HEK293 (cell line): ENCODE data around the gene PPP1R9B.

Experiments used
- CTCF ChIA-PET: fragments of 350-600 bp; formaldehyde crosslinking; extraction: SDS; loops from one replicate; lab custom pipeline; 2021; ENCODE audit warnings: antibody characterized with exemption; lab: Yijun Ruan, JAX
- POLR2A ChIA-PET: fragments of 300-600 bp; formaldehyde crosslinking; extraction: SDS; loops from one replicate; lab custom pipeline; 2020; ENCODE audit warnings: antibody characterized with exemption, inconsistent platforms; lab: Yijun Ruan, JAX
- H3K27ac ChIP-seq: fragments of 200-500 bp; sonication (Bioruptor generic); 2 replicates; pipeline ENCODE4 v1.5.1; 2014; ENCODE audit warnings: low read depth, low read length, control low read depth, inconsistent platforms; ENCODE audit errors: extremely low read depth
- H3K36me3 ChIP-seq, 2 experiments: fragments of 200-500 bp in 1 of 2; sonication (Bioruptor generic) in 1 of 2; 1 replicate in 1 of 2; 2 replicates in 1 of 2; pipeline ENCODE4 v1.5.1; 2014 to 2017; ENCODE audit warnings: inconsistent platforms in 2 of 2, low read length in 2 of 2; ENCODE audit not compliant: control insufficient read depth in 2 of 2, insufficient read depth in 1 of 2
- H3K4me1 ChIP-seq: fragments of 200-500 bp; sonication (Bioruptor generic); 2 replicates; pipeline ENCODE4 v1.5.1; 2014; ENCODE audit warnings: mild to moderate bottlenecking, low read length, inconsistent platforms; ENCODE audit not compliant: control insufficient read depth, insufficient read depth
- H3K4me3 ChIP-seq: 2 replicates; pipeline ENCODE4 v1.5.1; 2011; ENCODE audit warnings: low read depth, mild to moderate bottlenecking, control low read depth, low read length, moderate library complexity
- H3K9me3 ChIP-seq: fragments of 200-500 bp; sonication (Bioruptor generic); 2 replicates; pipeline ENCODE4 v1.5.1; 2014; ENCODE audit warnings: low read depth, low read length, inconsistent platforms; ENCODE audit not compliant: control insufficient read depth, insufficient read depth
- KLF1 ChIP-seq: fragments of 450-650 bp; formaldehyde crosslinking; IDR thresholded peaks from 2 replicates; pipeline ENCODE4 v1.5.1; 2016; ENCODE audit warnings: missing biosample characterization, missing genetic modification characterization
- KLF8 ChIP-seq: fragments of 450-650 bp; formaldehyde crosslinking; IDR thresholded peaks from 2 replicates; pipeline ENCODE4 v1.5.1; 2016; ENCODE audit warnings: missing biosample characterization, missing genetic modification characterization
- KLF9 ChIP-seq: fragments of 450-650 bp; formaldehyde crosslinking; IDR thresholded peaks from 2 replicates; pipeline ENCODE4 v1.5.1; 2016; ENCODE audit warnings: missing biosample characterization, missing genetic modification characterization, low read depth
- MYNN ChIP-seq: fragments of 450-650 bp; formaldehyde crosslinking; IDR thresholded peaks from 2 replicates; pipeline ENCODE4 v1.5.1; 2016; ENCODE audit warnings: missing biosample characterization, missing genetic modification characterization, borderline replicate concordance
- YY2 ChIP-seq: fragments of 450-650 bp; formaldehyde crosslinking; IDR thresholded peaks from 2 replicates; pipeline ENCODE4 v1.5.1; 2016; ENCODE audit warnings: missing biosample characterization, missing genetic modification characterization
- ZNF132 ChIP-seq: fragments of 450-650 bp; formaldehyde crosslinking; IDR thresholded peaks from 2 replicates; pipeline ENCODE4 v1.5.1; 2017; ENCODE audit warnings: missing biosample characterization, missing genetic modification characterization, borderline replicate concordance
- ZNF202 ChIP-seq: fragments of 450-650 bp; formaldehyde crosslinking; IDR thresholded peaks from 2 replicates; pipeline ENCODE4 v1.5.1; 2016; ENCODE audit warnings: missing biosample characterization, missing genetic modification characterization, borderline replicate concordance
- ZNF341 ChIP-seq: fragments of 450-650 bp; formaldehyde crosslinking; IDR thresholded peaks from 2 replicates; pipeline ENCODE4; 2016; ENCODE audit warnings: low read depth, missing biosample characterization, missing genetic modification characterization
- ZNF37A ChIP-seq: fragments of 450-650 bp; IDR thresholded peaks from 2 replicates; pipeline ENCODE4 v1.5.1; 2018; ENCODE audit warnings: missing biosample characterization, missing genetic modification characterization
- ZNF416 ChIP-seq: fragments of 450-650 bp; formaldehyde crosslinking; IDR thresholded peaks from 2 replicates; pipeline ENCODE4 v1.5.1; 2016; ENCODE audit warnings: missing biosample characterization, missing genetic modification characterization
- ZNF473 ChIP-seq: fragments of 450-650 bp; formaldehyde crosslinking; IDR thresholded peaks from 2 replicates; pipeline ENCODE4 v1.5.1; 2017; ENCODE audit warnings: missing biosample characterization, missing genetic modification characterization
- ZNF701 ChIP-seq: fragments of 450-650 bp; formaldehyde crosslinking; IDR thresholded peaks from 2 replicates; pipeline ENCODE4 v1.5.1; 2016; ENCODE audit warnings: missing biosample characterization, missing genetic modification characterization
- ZNF830 ChIP-seq: fragments of 450-650 bp; IDR thresholded peaks from 2 replicates; pipeline ENCODE4 v1.5.0; 2018; ENCODE audit warnings: missing biosample characterization, missing genetic modification characterization, low read depth, mild to moderate bottlenecking, moderate library complexity
- ZSCAN23 ChIP-seq: fragments of 450-650 bp; formaldehyde crosslinking; IDR thresholded peaks from 2 replicates; pipeline ENCODE4 v1.5.1; 2016; ENCODE audit warnings: missing biosample characterization, missing genetic modification characterization
- TF ChIP-seq, protein P1 (sequence below): fragments of 450-650 bp; formaldehyde crosslinking; IDR thresholded peaks from 2 replicates; pipeline ENCODE4 v1.5.1; 2016; ENCODE audit warnings: missing biosample characterization, missing genetic modification characterization
- TF ChIP-seq, protein P2 (sequence below): fragments of 450-650 bp; formaldehyde crosslinking; IDR thresholded peaks from 2 replicates; pipeline ENCODE4 v1.5.1; 2017; ENCODE audit warnings: missing biosample characterization, missing genetic modification characterization
- TF ChIP-seq, protein P3 (sequence below): fragments of 450-650 bp; formaldehyde crosslinking; IDR thresholded peaks from 2 replicates; pipeline ENCODE4 v1.5.1; 2016; ENCODE audit warnings: missing biosample characterization, missing genetic modification characterization

The PPP1R9B gene

DNA sequence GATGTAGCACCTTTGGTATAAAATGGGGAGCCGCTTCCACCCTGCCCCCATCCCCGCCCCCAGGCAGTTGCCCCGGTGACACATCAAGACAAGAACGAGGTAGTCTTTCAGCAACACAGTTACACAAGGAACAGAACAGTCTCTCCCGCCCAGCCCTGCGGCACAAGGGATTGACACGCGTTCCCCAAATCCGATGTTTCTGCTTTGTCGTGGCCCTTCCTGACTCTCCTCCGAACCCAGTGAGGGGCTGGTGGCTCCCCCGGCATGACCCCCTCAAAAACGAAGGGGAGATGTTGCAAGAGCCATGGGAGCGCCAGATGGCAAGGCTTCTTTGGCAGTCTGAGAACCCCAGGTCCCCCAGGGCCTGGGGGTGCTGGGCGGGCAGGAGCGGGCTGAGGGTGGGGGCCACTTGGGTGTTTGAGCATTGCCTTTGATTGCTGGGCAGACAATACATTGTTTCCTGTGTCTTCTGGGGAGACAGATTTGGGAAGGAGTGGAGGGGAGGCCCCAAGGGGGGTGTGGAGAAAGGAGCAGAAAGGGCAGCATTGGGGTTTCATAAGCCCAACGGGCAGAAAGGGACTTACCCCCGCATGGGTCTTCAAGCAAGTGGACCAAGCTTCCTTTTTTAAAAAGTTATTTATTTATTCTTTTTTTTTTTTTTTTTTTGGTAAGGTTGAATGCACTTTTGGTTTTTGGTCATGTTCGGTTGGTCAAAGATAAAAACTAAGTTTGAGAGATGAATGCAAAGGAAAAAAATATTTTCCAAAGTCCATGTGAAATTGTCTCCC lies 34.3 kb upstream of the PPP1R9B start:
- H3K4me1 ChIP-seq: no peaks in the 10 kb centered on the region
- H3K27ac ChIP-seq: no peak overlapping the region
- TF ChIP-seq ZNF341 (tag by site-specific recombination) (0 out of 2 replicates have a peak, but pooled peaks have one; percentile 17), ZNF416 (tag by site-specific recombination) (no peak)
- ChIA-PET POLR2A (no interaction called here), CTCF (no interaction called here)
- no peak overlapping the region for H3K4me3 ChIP-seq
- H3K36me3 ChIP-seq: peaks cover 0 to 43% of the 10 kb centered on the region in 2 experiments; a peak in 1 of 3 replicates
- no peaks in the 10 kb centered on the region for H3K9me3 ChIP-seq

DNA sequence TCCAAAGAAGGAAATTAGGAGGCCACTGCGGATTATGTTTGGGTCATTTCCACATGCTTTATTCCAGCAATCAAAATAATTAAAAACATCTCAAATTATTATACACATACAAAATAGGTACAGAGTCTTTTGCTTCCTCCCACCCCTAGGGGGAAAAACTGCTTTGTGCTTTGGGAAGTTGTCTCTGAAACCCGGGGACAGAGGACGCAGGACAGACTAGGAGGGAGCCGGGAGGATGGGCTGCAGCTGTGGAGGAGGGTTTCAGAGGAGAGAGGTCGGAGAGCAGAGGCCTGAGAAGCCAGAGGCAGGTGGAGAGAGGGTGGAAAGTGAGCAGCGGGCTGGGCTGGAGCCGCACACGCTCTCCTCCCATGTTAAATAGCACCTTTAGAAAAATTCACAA lies 33.6 kb upstream of the PPP1R9B start:
- TF ChIP-seq, protein P1, sequence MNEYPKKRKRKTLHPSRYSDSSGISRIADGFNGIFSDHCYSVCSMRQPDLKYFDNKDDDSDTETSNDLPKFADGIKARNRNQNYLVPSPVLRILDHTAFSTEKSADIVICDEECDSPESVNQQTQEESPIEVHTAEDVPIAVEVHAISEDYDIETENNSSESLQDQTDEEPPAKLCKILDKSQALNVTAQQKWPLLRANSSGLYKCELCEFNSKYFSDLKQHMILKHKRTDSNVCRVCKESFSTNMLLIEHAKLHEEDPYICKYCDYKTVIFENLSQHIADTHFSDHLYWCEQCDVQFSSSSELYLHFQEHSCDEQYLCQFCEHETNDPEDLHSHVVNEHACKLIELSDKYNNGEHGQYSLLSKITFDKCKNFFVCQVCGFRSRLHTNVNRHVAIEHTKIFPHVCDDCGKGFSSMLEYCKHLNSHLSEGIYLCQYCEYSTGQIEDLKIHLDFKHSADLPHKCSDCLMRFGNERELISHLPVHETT (tag by site-specific recombination): no peak
- TF ChIP-seq KLF1 (tag by site-specific recombination) (no peak), ZNF830 (no peak), YY2 (tag by site-specific recombination) (no peak), ZNF701 (no peak), ZNF473 (no peak), ZSCAN23 (no peak), MYNN (tag by site-specific recombination) (no peak), KLF8 (tag by site-specific recombination) (no peak), ZNF202 (tag by site-specific recombination) (no peak), ZNF37A (tag by site-specific recombination) (no peak), KLF9 (tag by site-specific recombination) (no peak), ZNF132 (tag by site-specific recombination) (no peak)
- TF ChIP-seq, protein P2, sequence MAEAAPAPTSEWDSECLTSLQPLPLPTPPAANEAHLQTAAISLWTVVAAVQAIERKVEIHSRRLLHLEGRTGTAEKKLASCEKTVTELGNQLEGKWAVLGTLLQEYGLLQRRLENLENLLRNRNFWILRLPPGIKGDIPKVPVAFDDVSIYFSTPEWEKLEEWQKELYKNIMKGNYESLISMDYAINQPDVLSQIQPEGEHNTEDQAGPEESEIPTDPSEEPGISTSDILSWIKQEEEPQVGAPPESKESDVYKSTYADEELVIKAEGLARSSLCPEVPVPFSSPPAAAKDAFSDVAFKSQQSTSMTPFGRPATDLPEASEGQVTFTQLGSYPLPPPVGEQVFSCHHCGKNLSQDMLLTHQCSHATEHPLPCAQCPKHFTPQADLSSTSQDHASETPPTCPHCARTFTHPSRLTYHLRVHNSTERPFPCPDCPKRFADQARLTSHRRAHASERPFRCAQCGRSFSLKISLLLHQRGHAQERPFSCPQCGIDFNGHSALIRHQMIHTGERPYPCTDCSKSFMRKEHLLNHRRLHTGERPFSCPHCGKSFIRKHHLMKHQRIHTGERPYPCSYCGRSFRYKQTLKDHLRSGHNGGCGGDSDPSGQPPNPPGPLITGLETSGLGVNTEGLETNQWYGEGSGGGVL (tag by site-specific recombination): no peak
- TF ChIP-seq, protein P3, sequence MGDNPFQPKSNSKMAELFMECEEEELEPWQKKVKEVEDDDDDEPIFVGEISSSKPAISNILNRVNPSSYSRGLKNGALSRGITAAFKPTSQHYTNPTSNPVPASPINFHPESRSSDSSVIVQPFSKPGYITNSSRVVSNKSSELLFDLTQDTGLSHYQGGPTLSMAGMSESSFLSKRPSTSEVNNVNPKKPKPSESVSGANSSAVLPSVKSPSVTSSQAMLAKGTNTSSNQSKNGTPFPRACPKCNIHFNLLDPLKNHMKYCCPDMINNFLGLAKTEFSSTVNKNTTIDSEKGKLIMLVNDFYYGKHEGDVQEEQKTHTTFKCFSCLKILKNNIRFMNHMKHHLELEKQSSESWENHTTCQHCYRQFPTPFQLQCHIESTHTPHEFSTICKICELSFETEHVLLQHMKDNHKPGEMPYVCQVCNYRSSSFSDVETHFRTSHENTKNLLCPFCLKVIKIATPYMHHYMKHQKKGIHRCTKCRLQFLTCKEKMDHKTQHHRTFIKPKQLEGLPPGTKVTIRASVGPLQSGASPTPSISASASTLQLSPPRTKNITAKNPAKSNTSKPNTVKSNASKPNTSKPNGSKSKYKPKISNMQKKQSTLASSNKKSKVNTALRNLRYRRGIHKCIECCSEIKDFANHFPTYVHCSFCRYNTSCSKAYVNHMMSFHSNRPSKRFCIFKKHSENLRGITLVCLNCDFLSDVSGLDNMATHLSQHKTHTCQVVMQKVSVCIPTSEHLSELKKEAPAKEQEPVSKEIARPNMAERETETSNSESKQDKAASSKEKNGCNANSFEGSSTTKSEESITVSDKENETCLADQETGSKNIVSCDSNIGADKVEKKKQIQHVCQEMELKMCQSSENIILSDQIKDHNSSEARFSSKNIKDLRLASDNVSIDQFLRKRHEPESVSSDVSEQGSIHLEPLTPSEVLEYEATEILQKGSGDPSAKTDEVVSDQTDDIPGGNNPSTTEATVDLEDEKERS (tag by site-specific recombination): no peak
- H3K27ac ChIP-seq: no peak overlapping the region
- CTCF ChIA-PET: interaction anchor here (1.4 kb wide), 1 partner anchor 16 kb away, joined by 4 read pairs; no protein-coding TSS in a partner anchor
- POLR2A ChIA-PET: no interaction called here
- no peaks in the 10 kb centered on the region for H3K9me3 ChIP-seq
- H3K36me3 ChIP-seq: peaks cover 0 to 36% of the 10 kb centered on the region in 2 experiments; a peak in 1 of 3 replicates
- no peaks in the 10 kb centered on the region; the same call in 1 of the 2 replicates for H3K4me1 ChIP-seq
- no peak overlapping the region for H3K4me3 ChIP-seq
